ENCODE data around the gene AEN.

DNA sequence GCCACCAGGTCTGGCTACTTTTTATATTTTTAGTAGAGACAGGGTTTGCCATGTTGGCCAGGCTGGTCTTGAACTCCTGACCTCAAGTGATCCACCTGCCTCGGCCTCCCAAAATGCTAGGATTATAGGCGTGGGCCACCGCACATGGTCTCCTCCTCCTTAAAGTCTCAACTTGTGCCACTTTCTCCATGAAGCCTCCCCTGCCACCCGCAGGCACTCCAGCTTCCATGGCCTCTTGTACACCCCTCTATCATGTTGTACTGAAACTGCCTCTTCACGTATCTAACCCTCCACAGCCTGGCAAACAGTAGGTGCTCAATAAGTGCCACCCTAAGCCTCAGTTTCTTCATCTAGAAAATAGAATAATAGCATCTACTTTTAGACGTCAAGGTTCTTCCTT, 57.6 kb downstream of the AEN start:
- TF ChIP-seq, protein P1, sequence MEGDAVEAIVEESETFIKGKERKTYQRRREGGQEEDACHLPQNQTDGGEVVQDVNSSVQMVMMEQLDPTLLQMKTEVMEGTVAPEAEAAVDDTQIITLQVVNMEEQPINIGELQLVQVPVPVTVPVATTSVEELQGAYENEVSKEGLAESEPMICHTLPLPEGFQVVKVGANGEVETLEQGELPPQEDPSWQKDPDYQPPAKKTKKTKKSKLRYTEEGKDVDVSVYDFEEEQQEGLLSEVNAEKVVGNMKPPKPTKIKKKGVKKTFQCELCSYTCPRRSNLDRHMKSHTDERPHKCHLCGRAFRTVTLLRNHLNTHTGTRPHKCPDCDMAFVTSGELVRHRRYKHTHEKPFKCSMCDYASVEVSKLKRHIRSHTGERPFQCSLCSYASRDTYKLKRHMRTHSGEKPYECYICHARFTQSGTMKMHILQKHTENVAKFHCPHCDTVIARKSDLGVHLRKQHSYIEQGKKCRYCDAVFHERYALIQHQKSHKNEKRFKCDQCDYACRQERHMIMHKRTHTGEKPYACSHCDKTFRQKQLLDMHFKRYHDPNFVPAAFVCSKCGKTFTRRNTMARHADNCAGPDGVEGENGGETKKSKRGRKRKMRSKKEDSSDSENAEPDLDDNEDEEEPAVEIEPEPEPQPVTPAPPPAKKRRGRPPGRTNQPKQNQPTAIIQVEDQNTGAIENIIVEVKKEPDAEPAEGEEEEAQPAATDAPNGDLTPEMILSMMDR (conservative IDR thresholded peaks at IDR 0.05; ENCODE audit: low read length) = no peak
- TF ChIP-seq EZH2phosphoT487 (IDR thresholded peaks at IDR 0.05; ENCODE audit: borderline replicate concordance) = no peak
